ENCODE results near the gene NCAPH2.

Gene NCAPH2

GRCh38 chr22:50550395-50550794 lies 42.4 kb downstream of the NCAPH2 start:
- no peak for DNase-seq

GRCh38 chr22:50551160-50551752 lies 43.2 kb downstream of the NCAPH2 start:
- no peak for DNase-seq

DNA sequence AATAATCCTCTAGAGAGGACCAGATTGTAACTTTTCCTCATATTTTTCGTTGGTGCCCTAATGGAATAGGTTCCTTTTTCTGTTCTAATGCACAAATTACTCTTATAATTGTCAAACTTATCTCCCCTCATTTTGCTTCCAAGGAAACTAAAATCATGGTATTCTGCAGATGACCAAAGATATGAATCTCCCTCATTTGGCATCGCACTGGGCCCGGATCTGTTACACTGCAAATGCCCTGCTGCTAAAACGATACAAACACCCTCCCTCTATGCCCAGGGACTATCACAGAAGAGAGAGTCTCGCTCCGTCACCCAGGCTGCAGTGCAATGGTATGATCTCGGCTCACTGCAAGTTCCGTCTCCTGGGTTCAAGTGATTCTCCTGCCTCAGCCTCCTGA lies 45.3 kb downstream of the NCAPH2 start:
- DNase-seq = no peak

GRCh38 chr22:50556703-50557102 lies 48.7 kb downstream of the NCAPH2 start:
- DNase-seq = no peak

DNA sequence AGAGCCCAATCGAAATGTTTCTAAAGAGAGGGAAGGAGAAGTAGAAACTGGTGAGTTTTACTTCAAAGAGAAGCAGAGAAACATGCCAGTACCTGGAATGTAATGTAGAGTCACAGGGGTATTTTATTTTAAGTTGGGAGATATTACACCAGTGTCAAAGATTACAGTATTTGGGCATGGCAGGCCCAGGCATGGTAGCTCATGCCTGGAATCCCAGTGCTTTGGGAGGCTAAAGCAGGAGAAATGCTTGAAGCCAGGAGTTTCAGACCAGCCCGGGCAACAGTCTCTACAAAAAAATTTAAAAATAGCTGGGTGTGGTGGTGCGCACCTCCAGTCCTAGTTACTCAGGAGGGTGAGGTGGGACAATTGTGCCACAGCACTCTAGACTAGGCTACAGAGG lies 52.0 kb downstream of the NCAPH2 start:
- no peak for DNase-seq

DNA sequence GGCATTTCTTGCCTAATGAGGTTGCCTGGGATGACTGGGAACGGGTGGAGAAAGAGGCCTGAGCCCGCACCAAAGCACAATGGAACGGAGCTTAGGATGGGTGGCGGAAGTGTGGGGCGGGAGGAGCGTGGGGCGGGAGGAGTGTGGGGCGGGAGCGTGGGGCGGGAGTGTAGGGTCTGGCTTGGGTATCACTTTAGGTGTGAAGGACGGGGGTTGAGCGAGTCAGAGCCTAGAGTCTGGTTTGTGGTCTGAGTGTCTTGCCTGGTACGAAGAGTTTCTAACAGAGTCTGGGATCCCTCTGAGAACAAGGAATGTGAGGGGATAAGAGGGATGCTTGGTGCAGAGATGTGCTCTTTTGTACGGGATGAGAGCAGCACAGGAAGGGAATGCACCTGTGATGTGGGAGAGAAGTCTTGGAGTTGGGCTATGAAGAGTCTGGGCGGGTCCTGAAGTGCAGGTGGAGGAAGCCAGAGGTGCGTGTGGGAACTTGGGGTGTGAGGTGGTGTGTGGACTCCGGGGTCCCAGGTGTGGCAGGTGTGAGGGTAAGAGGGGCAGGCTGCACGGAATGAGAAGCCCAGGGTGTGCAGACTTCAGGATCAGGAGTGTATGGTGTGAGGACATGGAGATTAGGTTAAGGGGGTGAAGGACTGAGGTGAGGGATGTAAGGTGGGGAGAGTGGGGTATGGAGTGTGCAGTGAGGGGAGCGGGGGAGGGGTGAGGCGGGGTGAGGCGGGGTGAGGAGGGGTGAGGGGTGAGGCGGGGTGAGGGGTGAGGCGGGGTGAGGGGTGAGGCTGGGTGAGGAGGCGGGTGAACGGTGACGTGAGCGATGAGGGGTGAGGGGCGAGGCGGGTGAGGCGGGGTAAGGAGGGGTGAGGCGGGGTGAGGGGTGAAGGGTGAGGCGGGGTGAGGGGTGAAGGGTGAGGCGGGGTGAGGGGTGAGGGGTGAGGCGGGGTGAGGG lies 53.7 kb downstream of the NCAPH2 start:
- DNase-seq = no peak

DNA sequence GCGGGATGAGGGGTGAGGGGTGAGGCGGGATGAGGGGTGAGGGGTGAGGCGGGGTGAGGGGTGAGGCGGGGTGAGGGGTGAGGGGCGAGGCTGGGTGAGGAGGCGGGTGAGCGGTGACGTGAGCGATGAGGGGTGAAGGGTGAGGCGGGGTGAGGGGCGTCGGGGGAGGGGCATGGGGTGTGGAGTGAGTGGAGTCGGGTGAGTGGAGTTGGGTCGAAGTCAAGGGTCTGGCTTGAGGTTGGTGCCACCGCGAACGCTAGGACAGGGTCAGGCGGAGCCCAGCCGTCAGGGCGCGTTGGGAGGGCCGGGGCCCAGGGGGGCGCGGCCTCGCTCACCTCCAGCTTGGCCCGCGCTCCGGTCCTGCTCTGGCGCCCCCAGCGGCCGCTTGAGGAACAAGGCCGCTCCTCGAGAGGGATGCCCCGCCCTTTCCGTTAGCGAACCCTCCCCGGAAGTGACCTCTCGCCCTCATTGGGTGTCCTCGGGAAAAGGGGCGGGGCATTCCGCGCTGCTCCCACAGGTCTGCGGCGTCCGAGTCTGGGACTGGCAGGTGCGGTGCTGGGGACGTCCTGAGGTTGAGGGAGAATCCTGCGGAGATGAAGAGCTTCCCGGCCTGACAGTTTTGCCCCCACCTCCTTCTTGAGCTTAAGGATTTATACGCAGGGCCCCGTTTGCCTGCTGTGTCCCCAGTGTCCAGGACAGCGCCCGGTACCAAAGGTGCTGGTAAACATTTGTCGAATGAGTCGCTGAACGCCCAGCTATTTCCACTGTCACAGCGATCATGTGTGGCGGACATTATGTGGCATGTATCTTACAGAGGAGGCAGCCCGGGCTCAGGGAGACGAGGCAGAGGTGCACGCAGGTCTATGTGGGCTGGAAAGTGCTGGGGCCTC lies 54.7 kb downstream of the NCAPH2 start, which contains the start of gene SYCE3:
Gene SYCE3 (minus strand): TSS at position 397 of the 890 bp plus-strand sequence. CDS start 6,514 bp downstream, outside the sequence.
- DNase-seq = peak; percentile 96

GRCh38 chr22:50563413-50564160 lies 55.6 kb downstream of the NCAPH2 start:
- DNase-seq = no peak

- no peak for DNase-seq
These were observed 56.3 kb downstream of the NCAPH2 start for GRCh38 chr22:50564289-50564688.

GRCh38 chr22:50567721-50568252 lies 59.8 kb downstream of the NCAPH2 start:
- DNase-seq = no peak

GRCh38 chr22:50568626-50569025 lies 60.6 kb downstream of the NCAPH2 start:
- no peak for DNase-seq

- no peak for DNase-seq
These were observed 61.0 kb downstream of the NCAPH2 start for GRCh38 chr22:50569041-50569459.

DNA sequence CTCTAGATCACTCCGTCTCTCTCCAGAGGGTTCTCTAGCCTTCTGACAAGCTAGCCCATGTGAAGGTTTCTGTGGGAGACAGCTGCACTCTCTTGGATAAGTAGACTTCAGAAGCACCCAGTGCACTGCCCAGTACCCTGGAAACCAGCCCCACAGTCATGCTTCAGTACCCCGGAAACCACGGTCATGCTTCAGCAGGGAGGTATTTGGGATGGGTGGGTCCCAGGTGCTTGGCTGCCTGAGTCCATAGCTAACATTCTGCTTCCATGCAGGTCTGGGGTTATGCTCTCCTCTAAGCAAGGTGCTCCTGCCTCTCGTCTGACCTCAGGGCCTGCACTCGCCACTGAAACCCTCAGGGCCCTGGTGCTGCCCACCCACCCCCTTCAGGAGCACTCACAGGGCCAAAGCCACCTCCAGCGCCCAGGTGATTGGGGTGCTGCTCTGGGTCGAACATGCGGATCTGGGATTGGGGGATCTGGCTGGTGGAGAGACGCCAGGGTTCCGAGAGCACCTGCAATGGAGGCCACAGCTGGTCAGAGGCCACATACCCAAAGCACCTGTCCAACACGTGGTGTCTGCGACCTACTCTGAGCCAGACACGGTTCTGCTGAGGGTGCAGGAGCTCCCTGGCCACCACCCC lies 62.0 kb downstream of the NCAPH2 start:
- no peak for DNase-seq

- DNase-seq = no peak
These were observed 62.8 kb downstream of the NCAPH2 start for GRCh38 chr22:50570861-50571260.

DNA sequence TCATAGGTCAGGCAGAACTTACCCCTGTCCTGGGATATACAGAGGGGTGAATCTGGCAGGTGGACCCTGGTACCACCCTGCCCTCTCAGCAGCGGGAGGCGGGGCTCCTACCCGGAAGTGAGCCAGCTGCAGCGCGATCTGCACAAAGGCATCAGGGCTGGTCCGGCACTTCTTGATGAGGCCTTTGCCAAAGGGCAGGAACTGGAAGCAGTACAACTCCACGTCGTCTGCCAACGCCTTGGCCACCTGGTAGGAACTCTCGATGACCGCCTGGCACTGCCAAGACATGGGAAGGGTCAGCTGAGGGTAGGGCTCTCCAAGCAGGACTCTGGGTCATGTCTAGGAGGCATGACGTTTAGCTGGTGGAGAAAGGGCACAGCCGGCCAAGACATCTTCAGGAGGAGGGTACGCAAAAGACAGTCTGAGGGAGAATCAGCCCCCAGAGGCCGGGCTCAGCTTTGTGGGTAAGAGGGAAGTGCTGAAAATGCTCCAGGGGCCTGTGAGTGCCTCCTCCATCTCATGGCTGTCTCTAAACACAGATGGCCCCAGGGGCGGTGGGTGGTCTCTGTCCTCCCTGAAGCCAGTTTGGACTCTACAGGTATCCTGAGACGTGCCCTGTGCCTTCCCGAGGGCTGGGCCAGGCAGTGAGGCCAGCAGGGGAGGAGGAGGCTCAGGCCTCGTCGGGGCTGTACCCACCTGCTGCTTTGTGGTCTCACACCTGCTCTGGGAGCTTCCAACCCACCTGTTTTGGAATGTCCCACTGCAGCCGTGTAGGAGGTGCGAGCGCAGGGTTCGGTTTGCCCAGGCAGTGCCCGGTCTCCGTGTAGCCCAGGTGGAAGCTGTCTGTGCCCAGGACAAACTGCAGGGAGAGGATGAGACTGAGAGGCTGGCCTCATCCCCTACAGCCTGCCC lies 63.5 kb downstream of the NCAPH2 start:
- DNase-seq = no peak

- DNase-seq = no peak
These were observed 64.9 kb downstream of the NCAPH2 start for GRCh38 chr22:50572965-50573364.

- DNase-seq = no peak
These were observed 65.7 kb downstream of the NCAPH2 start for GRCh38 chr22:50573491-50574382.

DNA sequence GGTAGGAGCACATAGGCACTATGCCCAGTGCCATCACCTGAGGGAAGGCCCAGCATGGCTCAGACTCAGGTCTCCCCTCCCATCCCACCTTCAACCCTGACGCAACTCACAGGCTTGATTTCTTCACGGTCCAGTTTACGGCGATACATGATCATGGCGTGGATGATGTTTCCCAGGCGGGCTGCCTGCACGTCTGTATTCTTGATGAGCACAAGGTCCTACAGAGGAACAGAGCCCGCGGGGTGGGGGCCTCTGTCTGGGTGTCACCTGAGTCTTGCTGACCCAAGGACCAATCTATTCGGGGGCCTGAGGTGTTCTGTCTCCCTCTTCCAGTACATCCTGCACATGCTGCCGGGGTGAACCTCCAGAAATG lies 66.3 kb downstream of the NCAPH2 start:
- DNase-seq = no peak
